Measurements from ENCODE around the gene SMIM32.

DNA sequence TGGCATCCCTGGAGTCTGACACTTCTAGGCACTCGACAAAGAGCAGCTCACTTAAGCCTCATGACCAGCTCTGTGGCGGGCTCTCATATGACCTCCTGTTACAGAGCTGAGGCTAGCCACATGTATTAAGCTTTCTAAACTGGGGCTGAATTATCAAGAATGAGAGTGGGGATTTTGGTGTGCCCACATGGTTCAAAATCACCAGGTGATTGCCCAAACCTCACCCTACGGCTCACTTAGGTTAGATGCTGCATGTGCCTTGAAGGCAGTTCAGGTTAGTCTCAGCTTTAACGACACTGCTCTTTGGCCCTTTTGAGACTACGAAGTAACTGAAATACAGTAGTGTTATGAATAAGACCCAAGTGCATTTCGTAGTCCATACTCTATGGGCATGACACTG, 39.4 kb upstream of the SMIM32 start:
- TF ChIP-seq, protein P1, sequence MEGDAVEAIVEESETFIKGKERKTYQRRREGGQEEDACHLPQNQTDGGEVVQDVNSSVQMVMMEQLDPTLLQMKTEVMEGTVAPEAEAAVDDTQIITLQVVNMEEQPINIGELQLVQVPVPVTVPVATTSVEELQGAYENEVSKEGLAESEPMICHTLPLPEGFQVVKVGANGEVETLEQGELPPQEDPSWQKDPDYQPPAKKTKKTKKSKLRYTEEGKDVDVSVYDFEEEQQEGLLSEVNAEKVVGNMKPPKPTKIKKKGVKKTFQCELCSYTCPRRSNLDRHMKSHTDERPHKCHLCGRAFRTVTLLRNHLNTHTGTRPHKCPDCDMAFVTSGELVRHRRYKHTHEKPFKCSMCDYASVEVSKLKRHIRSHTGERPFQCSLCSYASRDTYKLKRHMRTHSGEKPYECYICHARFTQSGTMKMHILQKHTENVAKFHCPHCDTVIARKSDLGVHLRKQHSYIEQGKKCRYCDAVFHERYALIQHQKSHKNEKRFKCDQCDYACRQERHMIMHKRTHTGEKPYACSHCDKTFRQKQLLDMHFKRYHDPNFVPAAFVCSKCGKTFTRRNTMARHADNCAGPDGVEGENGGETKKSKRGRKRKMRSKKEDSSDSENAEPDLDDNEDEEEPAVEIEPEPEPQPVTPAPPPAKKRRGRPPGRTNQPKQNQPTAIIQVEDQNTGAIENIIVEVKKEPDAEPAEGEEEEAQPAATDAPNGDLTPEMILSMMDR (conservative IDR thresholded peaks at IDR 0.05; ENCODE audit: low read length): no peak
- TF ChIP-seq EZH2phosphoT487 (IDR thresholded peaks at IDR 0.05; ENCODE audit: borderline replicate concordance): no peak

All from Loucy (cell line).